ENCODE data around the gene SLC25A44. TPM values are rescaled to one million over a fixed set of nuclear protein-coding genes. Genes with fewer than 3 reads are reported as not detected.

SLC25A44 gene
- total RNA-seq, 1 donor from 2014 or later: 18.2 TPM

GRCh38 chr1:156226116-156226538, 32.2 kb downstream of the SLC25A44 start:
- Histone ChIP-seq H3K4me3 (ENCODE audit: low read depth, low read length) (no peak overlapping the region), H3K36me3 (ENCODE audit: control insufficient read depth, insufficient read depth, low read length) (no peaks in the 10 kb centered on the region), H3K27me3 (ENCODE audit: control insufficient read depth, insufficient read depth, low read length) (no peaks in the 10 kb centered on the region)
- TF ChIP-seq CTCF (IDR thresholded peaks at IDR 0.05; ENCODE audit: insufficient read depth, low read length, poor library complexity, severe bottlenecking): no peak
- no peak for DNase-seq (ENCODE audit: low read depth)

GRCh38 chr1:156226782-156227181, 32.9 kb downstream of the SLC25A44 start:
- TF ChIP-seq CTCF (IDR thresholded peaks at IDR 0.05; ENCODE audit: insufficient read depth, low read length, poor library complexity, severe bottlenecking): no peak
- no peak for DNase-seq (ENCODE audit: low read depth)

GRCh38 chr1:156228501-156228900, 34.6 kb downstream of the SLC25A44 start:
- no peak for DNase-seq (ENCODE audit: low read depth)
- no peaks in the 10 kb centered on the region for H3K27me3 ChIP-seq (ENCODE audit: control insufficient read depth, insufficient read depth, low read length)
- no peak overlapping the region for H3K4me3 ChIP-seq (ENCODE audit: low read depth, low read length)
- H3K36me3 ChIP-seq (ENCODE audit: control insufficient read depth, insufficient read depth, low read length): no peaks in the 10 kb centered on the region
- TF ChIP-seq CTCF (IDR thresholded peaks at IDR 0.05; ENCODE audit: insufficient read depth, low read length, poor library complexity, severe bottlenecking): no peak

More at GRCh38 chr1:156226782-156227181, 32.9 kb downstream of the SLC25A44 start:
- no peaks in the 10 kb centered on the region for H3K36me3 ChIP-seq (ENCODE audit: control insufficient read depth, insufficient read depth, low read length)
- H3K4me3 ChIP-seq (ENCODE audit: low read depth, low read length): no peak overlapping the region
- no peaks in the 10 kb centered on the region for H3K27me3 ChIP-seq (ENCODE audit: control insufficient read depth, insufficient read depth, low read length)

GRCh38 chr1:156229809-156230472, 36.0 kb downstream of the SLC25A44 start:
- Histone ChIP-seq H3K36me3 (ENCODE audit: control insufficient read depth, insufficient read depth, low read length) (no peaks in the 10 kb centered on the region), H3K27me3 (ENCODE audit: control insufficient read depth, insufficient read depth, low read length) (no peaks in the 10 kb centered on the region), H3K4me3 (ENCODE audit: low read depth, low read length) (no peak overlapping the region)
- DNase-seq (ENCODE audit: low read depth): no peak
- no peak for TF ChIP-seq CTCF (IDR thresholded peaks at IDR 0.05; ENCODE audit: insufficient read depth, low read length, poor library complexity, severe bottlenecking)

- Histone ChIP-seq H3K4me3 (ENCODE audit: low read depth, low read length) (no peak overlapping the region), H3K27me3 (ENCODE audit: control insufficient read depth, insufficient read depth, low read length) (no peaks in the 10 kb centered on the region), H3K36me3 (ENCODE audit: control insufficient read depth, insufficient read depth, low read length) (no peaks in the 10 kb centered on the region)
- DNase-seq (ENCODE audit: low read depth): no peak
- no peak for TF ChIP-seq CTCF (IDR thresholded peaks at IDR 0.05; ENCODE audit: insufficient read depth, low read length, poor library complexity, severe bottlenecking)
Measured at GRCh38 chr1:156230473-156230837, 36.6 kb downstream of the SLC25A44 start.
